ENCODE results near the gene SCYGR1. TPM values are rescaled to one million over a fixed set of nuclear protein-coding genes. Genes with fewer than 3 reads are reported as not detected.
"Not testable (repeated sequence)": the region's sequence is repeated elsewhere in the genome, so short reads cannot be mapped to it uniquely, and the experiment has no call there.

SCYGR1 gene
- total RNA-seq, 1 donor from 2014 or later: not detected

- no peak for DNase-seq (ENCODE audit: extremely low read depth, low read depth, low spot score)
Measured at GRCh38 chr2:227404585-227405271, 17.0 kb upstream of the SCYGR1 start.

GRCh38 chr2:227402959-227403358 is 15.2 kb upstream of the SCYGR1 start:
- DNase-seq (ENCODE audit: extremely low read depth, low read depth, low spot score): no peak

GRCh38 chr2:227402321-227402720 is 14.6 kb upstream of the SCYGR1 start:
- DNase-seq (ENCODE audit: extremely low read depth, low read depth, low spot score): no peak

- no peak for DNase-seq (ENCODE audit: extremely low read depth, low read depth, low spot score)
Measured at GRCh38 chr2:227401550-227401949, 13.8 kb upstream of the SCYGR1 start.

- no peak for DNase-seq (ENCODE audit: extremely low read depth, low read depth, low spot score)
Measured at GRCh38 chr2:227398684-227399670, 11.2 kb upstream of the SCYGR1 start.

- DNase-seq (ENCODE audit: extremely low read depth, low read depth, low spot score): no peak
Measured at GRCh38 chr2:227397562-227397961, 9.8 kb upstream of the SCYGR1 start.

GRCh38 chr2:227395556-227395955 is 7.8 kb upstream of the SCYGR1 start:
- DNase-seq (ENCODE audit: extremely low read depth, low read depth, low spot score): no peak

- no peak for DNase-seq (ENCODE audit: extremely low read depth, low read depth, low spot score)
Measured at GRCh38 chr2:227394401-227394800, 6.7 kb upstream of the SCYGR1 start.

GRCh38 chr2:227390468-227391256 is 2.9 kb upstream of the SCYGR1 start:
- DNase-seq (ENCODE audit: extremely low read depth, low read depth, low spot score): no peak

- DNase-seq (ENCODE audit: extremely low read depth, low read depth, low spot score): no peak
Measured at GRCh38 chr2:227389661-227390060, 1.9 kb upstream of the SCYGR1 start.

- DNase-seq (ENCODE audit: extremely low read depth, low read depth, low spot score): no peak
Measured at GRCh38 chr2:227389231-227389630, 1.5 kb upstream of the SCYGR1 start.

GRCh38 chr2:227388537-227389011 is 825 bp upstream of the SCYGR1 start:
- DNase-seq (ENCODE audit: extremely low read depth, low read depth, low spot score): peak; percentile 25

- no peak for DNase-seq (ENCODE audit: extremely low read depth, low read depth, low spot score)
Measured at GRCh38 chr2:227386630-227387029, 1.1 kb downstream of the SCYGR1 start.

- no peak for DNase-seq (ENCODE audit: extremely low read depth, low read depth, low spot score)
Measured at GRCh38 chr2:227383686-227384085, 4.1 kb downstream of the SCYGR1 start.

GRCh38 chr2:227382241-227382835 is 5.4 kb downstream of the SCYGR1 start:
- not testable (repeated sequence) for DNase-seq (ENCODE audit: extremely low read depth, low read depth, low spot score)

- DNase-seq (ENCODE audit: extremely low read depth, low read depth, low spot score): no peak
Measured at GRCh38 chr2:227379095-227379494, 8.7 kb downstream of the SCYGR1 start, which contains the start of gene TM4SF20. TM4SF20 (minus strand) TSS chr2:227379306; CDS start chr2:227379268, 38 bp downstream.

- DNase-seq (ENCODE audit: extremely low read depth, low read depth, low spot score): no peak
Measured at GRCh38 chr2:227378371-227378782, 9.4 kb downstream of the SCYGR1 start.

- no peak for DNase-seq (ENCODE audit: extremely low read depth, low read depth, low spot score)
Measured at GRCh38 chr2:227377467-227378351, 10.0 kb downstream of the SCYGR1 start.

GRCh38 chr2:227376656-227377396 is 10.9 kb downstream of the SCYGR1 start:
- DNase-seq (ENCODE audit: extremely low read depth, low read depth, low spot score): no peak
